ENCODE measurements around the gene NAT14.

- no peak for TF ChIP-seq CTCF (IDR thresholded peaks at IDR 0.05; ENCODE audit: poor library complexity, severe bottlenecking)
- TF ChIP-seq POLR2AphosphoS5 (IDR thresholded peaks at IDR 0.05): no peak
- no peak for TF ChIP-seq TAF1 (IDR thresholded peaks at IDR 0.05; ENCODE audit: low read depth)
Observed at GRCh38 chr19:55443824-55444480, 41.0 kb upstream of the NAT14 start.

Data from neural cell (in vitro differentiated cells).